Ovary (tissue), 9 donors: ENCODE measurements around the gene E2F7. TPM values are rescaled to one million over a fixed set of nuclear protein-coding genes. Genes with fewer than 3 reads are reported as not detected.
A peak's percentile ranks its signal among the peaks of the same experiment; 100 is the strongest.

Source experiments
- DNase-seq, 5 donors: peaks; one replicate each; pipeline ENCODE4 v3.0.0-alpha.2; 2019 to 2020
- H3K27ac ChIP-seq, 2 donors: fragments of 200-600 bp; one replicate each; pipeline versions ENCODE4 v1.5.1 to v1.8.0; 2019 to 2022
- H3K27me3 ChIP-seq: fragments of 200-600 bp; one replicate; pipeline ENCODE4 v1.8.0; 2022
- H3K36me3 ChIP-seq: fragments of 200-600 bp; sonication (generic); one replicate; pipeline ENCODE4 v1.5.1; 2019
- H3K4me1 ChIP-seq: one replicate; pipeline ENCODE4 v1.8.1; 2013; ENCODE audit warnings: mild to moderate bottlenecking, moderate library complexity; ENCODE audit not compliant: insufficient read depth
- H3K4me3 ChIP-seq: fragments of 200-600 bp; sonication (generic); one replicate; pipeline ENCODE4 v1.5.1; 2017
- H3K9me3 ChIP-seq, 2 donors: fragments of 200-600 bp in 1 of 2; sonication (generic) in 1 of 2; one replicate each; pipeline versions ENCODE4 v1.5.1 to v1.8.1; 2013 to 2019; ENCODE audit warnings: mild to moderate bottlenecking in 1 of 2, moderate library complexity in 1 of 2
- EP300 ChIP-seq: sonication (generic); formaldehyde crosslinking; IDR thresholded peaks from one replicate; pipeline ENCODE4 v1.6.1; 2017; ENCODE audit warnings: antibody characterized with exemption
- POLR2A ChIP-seq: fragments of 450-650 bp; IDR thresholded peaks from one replicate; pipeline ENCODE4 v1.6.1; 2017; ENCODE audit warnings: antibody characterized with exemption, mild to moderate bottlenecking, moderate library complexity
- WGBS, 3 donors: extraction: QIAGEN DNeasy Blood & Tissue Kit in 1 of 3; methylation state at CpG; one replicate each; pipeline versions ENCODE4 v1.1.5 to v1.1.7; 2013 to 2017; 5-methylcytosine and 5-hydroxymethylcytosine counted together
- intact Hi-C, 4 donors: fragments of 100-400 bp; cut with DNase I; formaldehyde crosslinking; loops; one replicate each; pipeline versions ENCODE4 v1.11.0 to v1.15.1; 2022 to 2023
- polyA plus RNA-seq, 2 donors: library from polyadenylated mRNA; stranded (reverse); fragments of 200-250 nt in 1 of 2; fragments of 350-450 nt in 1 of 2; fragmentation: Illumina TruSeq in 1 of 2; extraction: RNeasy Lipid Tissue Mini Kit (QIAGEN cat#74804) in 1 of 2; gene quantifications; one replicate each; pipeline ENCODE4 v1.2.3, GENCODE V29; 2013 to 2014
- total RNA-seq, 7 donors: library from RNA; depleted of rRNA in 2 of 7; stranded (reverse); fragments of >200 nt in 2 of 7; fragmentation: NEBNext Ultra II Directional in 3 of 7; extraction: Animal tissue kit (Norgen Biotek cat#: 25700) in 3 of 7; gene quantifications; one replicate each; pipeline versions ENCODE4 v1.1.0 to v1.2.4, GENCODE V29; 2016 to 2023
- TF ChIP-seq, protein P1 (sequence below), 3 donors: fragments of 450-650 bp in 2 of 3; fragments of 200-600 bp in 1 of 3; IDR thresholded peaks; one replicate each; pipeline versions ENCODE4 v1.5.1 to v1.8.0; 2016 to 2022; ENCODE audit warnings: antibody characterized with exemption in 3 of 3, mild to moderate bottlenecking in 1 of 3
- donor health status: DM: no; HTN: no; CAD: no; lungs with moderate emphysema.
- donor health status: DM: no; HTN: no; CAD: no.
- donor health status: Bipolar disorder and iron deficiency.
- donor health status: DM: yes; HTN: yes; CAD: no.
- donor health status: DM: no; HTN: no; CAD: no.
- donor health status: DM: yes; HTN: yes; CAD: no.

The E2F7 gene
- total and polyA plus RNA-seq, 9 donors = 0.12 to 1.3 (median 0.45) TPM; not detected in 2

- intact Hi-C loops = no loop called here
- 89 to 98% (median 96%) methylated on average over 2 of the region's 2 CpGs for WGBS, 3 donors
These were observed 45.4 kb downstream of the E2F7 start for GRCh38 chr12:77019920-77020319.

GRCh38 chr12:77016606-77017005 lies 48.8 kb downstream of the E2F7 start:
- 73 to 83% (median 76%) methylated on average over 1 of the region's 1 CpG for WGBS, 3 donors
- no peak overlapping the region for H3K4me3 ChIP-seq
- no peaks in the 10 kb centered on the region for H3K36me3 ChIP-seq
- intact Hi-C loops = no loop called here
- TF ChIP-seq EP300 (no peak), POLR2A (no peak)
- TF ChIP-seq, protein P1, sequence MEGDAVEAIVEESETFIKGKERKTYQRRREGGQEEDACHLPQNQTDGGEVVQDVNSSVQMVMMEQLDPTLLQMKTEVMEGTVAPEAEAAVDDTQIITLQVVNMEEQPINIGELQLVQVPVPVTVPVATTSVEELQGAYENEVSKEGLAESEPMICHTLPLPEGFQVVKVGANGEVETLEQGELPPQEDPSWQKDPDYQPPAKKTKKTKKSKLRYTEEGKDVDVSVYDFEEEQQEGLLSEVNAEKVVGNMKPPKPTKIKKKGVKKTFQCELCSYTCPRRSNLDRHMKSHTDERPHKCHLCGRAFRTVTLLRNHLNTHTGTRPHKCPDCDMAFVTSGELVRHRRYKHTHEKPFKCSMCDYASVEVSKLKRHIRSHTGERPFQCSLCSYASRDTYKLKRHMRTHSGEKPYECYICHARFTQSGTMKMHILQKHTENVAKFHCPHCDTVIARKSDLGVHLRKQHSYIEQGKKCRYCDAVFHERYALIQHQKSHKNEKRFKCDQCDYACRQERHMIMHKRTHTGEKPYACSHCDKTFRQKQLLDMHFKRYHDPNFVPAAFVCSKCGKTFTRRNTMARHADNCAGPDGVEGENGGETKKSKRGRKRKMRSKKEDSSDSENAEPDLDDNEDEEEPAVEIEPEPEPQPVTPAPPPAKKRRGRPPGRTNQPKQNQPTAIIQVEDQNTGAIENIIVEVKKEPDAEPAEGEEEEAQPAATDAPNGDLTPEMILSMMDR (IDR thresholded peaks at IDR 0.05) = no peak
- H3K27ac ChIP-seq = no peak overlapping the region
- DNase-seq = no peak
- H3K27me3 ChIP-seq = no peaks in the 10 kb centered on the region
- H3K9me3 ChIP-seq = no peaks in the 10 kb centered on the region
- H3K4me1 ChIP-seq = no peaks in the 10 kb centered on the region

More at GRCh38 chr12:77019920-77020319, 45.4 kb downstream of the E2F7 start:
- Histone ChIP-seq H3K4me3 (no peak overlapping the region), H3K4me1 (no peaks in the 10 kb centered on the region), H3K36me3 (no peaks in the 10 kb centered on the region), H3K27me3 (no peaks in the 10 kb centered on the region), H3K9me3 (no peaks in the 10 kb centered on the region), H3K27ac (no peak overlapping the region)
- TF ChIP-seq EP300 = no peak
- DNase-seq = no peak

DNA sequence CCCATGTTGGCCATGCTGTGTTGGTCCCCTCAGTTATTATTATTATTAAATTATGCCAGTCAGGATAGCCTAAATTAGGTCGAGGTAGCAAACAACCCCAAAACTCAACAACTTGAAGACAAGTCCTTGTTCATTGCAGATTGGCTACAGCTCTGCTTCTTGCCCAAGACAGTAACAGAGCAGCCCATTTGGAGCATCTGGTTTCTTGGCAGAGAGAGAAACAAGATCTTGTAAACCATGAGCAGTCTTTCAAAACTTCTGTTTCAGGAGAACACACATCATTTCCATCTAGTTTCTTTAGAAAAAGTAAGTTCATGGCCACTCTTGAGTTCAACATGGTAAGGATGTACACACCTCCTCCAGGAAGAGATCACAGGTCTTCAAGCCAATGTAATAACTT lies 52.3 kb downstream of the E2F7 start:
- WGBS, 3 donors = 70 to 78% (median 76%) methylated on average over 1 of the region's 1 CpG
- Histone ChIP-seq H3K4me3 (no peak overlapping the region), H3K27me3 (no peaks in the 10 kb centered on the region), H3K4me1 (no peaks in the 10 kb centered on the region), H3K27ac (no peak overlapping the region), H3K9me3 (no peaks in the 10 kb centered on the region), H3K36me3 (no peaks in the 10 kb centered on the region)
- intact Hi-C loops = loop anchor here in 2 of 4 donors (5.0 kb wide), 2 partner anchors 391 to 396 kb away; no protein-coding TSS in a partner anchor
- no peak for TF ChIP-seq POLR2A
- no peak for DNase-seq

- TF ChIP-seq, protein P1 (IDR thresholded peaks at IDR 0.05) = peak; percentile 54 to 67 (median 56)
- TF ChIP-seq POLR2A = no peak
- peak; percentile 47 to 75 (median 74) for DNase-seq
- intact Hi-C loops = loop anchor here in 2 of 4 donors (5.0 kb wide), 2 partner anchors 389 to 394 kb away; no protein-coding TSS in a partner anchor
- Histone ChIP-seq H3K4me1 (no peaks in the 10 kb centered on the region), H3K36me3 (no peaks in the 10 kb centered on the region), H3K27ac (no peak overlapping the region), H3K4me3 (no peak overlapping the region), H3K27me3 (no peaks in the 10 kb centered on the region), H3K9me3 (no peaks in the 10 kb centered on the region)
- 1 to 3% (median 2%) methylated on average over 9 of the region's 9 CpGs for WGBS, 3 donors
These were observed 54.4 kb downstream of the E2F7 start for GRCh38 chr12:77010691-77011548.

DNA sequence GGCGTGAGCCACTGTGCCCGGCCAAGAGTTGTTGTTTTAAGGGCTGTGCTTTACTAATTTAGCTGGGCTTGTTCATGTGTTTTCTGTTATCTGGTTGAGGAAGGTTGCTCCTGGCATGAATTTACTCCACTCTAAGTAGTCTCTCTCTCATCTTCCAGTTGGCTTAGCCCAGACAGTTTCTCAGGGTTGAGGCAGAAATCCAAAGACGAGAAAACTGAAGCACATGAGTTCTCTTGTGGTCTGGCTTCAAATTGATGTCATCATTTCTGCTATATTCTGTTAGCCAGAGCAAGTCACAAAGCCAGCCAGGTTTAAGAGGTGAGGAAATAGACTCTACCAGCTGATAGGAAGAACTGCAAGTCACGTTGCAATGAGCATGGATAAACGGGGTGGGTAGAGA lies 57.9 kb downstream of the E2F7 start:
- Histone ChIP-seq H3K27me3 (no peaks in the 10 kb centered on the region), H3K27ac (no peak overlapping the region), H3K4me1 (no peaks in the 10 kb centered on the region), H3K4me3 (no peak overlapping the region), H3K36me3 (no peaks in the 10 kb centered on the region), H3K9me3 (no peaks in the 10 kb centered on the region)
- no peak for DNase-seq
- TF ChIP-seq, protein P1 (IDR thresholded peaks at IDR 0.05) = no peak
- TF ChIP-seq POLR2A (no peak), EP300 (no peak)
- 81 to 87% (median 81%) methylated on average over 5 of the region's 5 CpGs for WGBS, 3 donors
- intact Hi-C loops = loop anchor here in 2 of 4 donors (5.0 to 10.0 kb wide), 2 partner anchors 383 to 385 kb away; no protein-coding TSS in a partner anchor
